GM19328 (cell line): ENCODE results near the gene PYCR2.
"Not testable (repeated sequence)": the region's sequence is repeated elsewhere in the genome, so short reads cannot be mapped to it uniquely, and the experiment has no call there.

Experiments
- ATAC-seq: cut with Tn5 transposase; IDR thresholded peaks from one replicate; pipeline ENCODE4 v1.9.1; 2021; ENCODE audit warnings: mild to moderate bottlenecking, moderate library complexity; ENCODE audit not compliant: unreplicated experiment

PYCR2 gene

DNA sequence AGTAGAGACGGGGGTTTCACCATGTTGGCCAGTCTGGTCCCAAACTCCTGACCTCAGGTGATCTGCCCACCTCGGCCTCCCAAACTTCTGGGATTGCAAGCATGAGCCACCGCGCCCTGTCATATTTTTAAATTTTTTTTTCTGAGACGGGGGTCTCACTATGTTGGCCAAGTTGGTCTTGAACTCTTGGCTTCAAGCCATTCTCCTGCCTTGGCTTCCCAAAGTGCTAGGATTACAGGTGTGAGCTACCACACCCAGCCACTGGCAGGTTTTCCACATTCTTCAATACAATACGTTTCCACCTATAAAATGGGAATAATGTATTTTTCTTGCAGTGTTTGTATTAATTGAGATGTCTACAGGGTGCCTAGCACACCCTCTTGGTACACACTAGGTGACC is 31.7 kb downstream of the PYCR2 start:
- ATAC-seq = no peak

DNA sequence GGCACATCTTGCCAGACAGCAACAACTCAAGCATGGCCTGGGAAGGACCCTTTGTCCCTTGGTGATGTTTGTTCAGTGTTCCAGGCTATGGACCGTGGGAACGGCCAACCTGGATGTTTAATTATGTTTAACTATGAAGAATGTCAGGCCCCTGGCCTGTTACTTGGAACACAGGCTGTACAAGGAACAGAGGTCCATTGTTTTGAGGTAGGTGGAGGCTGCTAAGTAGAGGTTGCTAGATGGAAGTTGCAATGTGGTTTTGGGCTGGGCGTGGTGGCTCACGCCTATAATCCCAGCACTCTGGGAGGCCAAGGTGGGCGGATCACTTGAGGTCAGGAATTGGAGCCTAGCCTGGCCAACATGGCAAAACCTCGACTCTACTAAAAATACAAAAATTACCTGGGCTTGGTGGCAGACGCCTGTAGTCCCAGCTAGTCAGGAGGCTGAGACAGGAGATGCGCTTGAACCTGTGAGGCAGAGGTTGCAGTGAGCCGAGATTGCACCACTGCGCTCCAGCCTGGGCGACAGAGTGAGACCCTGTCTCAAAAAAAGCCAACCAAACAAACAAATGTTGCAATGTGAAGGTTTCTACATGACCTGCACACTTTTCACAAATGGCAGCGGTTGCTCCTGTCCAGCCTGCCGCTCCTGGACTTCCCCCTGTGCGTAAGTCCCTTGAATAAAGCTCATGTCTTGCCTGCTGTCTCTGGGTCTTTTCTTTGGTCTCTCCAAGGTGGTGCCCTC is 32.6 kb downstream of the PYCR2 start:
- ATAC-seq = no peak

DNA sequence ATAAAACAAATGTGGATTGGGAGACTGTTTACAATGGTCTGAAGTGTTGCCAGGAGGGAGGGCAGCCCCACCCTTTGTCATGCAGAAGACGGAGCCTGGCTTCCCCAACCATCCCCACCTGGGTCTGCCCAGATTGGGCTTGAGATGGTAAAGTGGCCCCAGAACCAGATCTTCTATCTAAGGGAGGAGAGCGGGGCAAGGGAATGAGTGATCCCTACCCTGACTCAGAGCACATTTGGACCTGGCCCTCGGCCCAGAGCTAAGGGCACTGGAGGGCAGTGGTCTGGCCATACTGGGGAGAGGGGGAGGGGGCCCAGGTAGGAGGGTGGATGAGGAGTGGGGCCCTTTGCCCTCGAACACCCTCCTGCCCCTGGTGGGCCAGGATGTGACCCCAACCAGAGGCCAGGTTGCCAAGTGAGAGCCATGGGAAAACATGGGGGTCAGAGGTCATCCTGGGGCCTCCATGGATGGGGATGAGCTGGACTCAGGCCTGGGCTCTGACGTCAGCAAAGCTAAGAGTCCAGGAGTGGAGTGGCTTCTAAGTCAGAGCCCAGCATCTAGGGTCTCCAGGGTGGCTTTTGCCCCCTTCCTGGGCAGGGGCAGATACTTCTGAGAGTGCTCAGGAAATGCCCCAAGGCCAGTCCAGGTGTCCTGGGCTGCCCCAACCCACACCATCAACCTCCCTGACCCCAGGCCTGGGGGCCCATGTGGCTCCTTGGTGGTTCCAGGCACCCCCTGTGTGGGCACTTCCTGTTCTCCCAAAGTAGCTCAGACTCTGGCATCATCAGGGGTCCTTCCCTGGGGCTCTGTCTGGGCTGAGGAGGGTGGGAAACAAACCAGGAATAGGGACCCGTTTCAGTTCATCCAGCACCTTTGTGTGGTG is 33.5 kb downstream of the PYCR2 start:
- ATAC-seq = no peak

DNA sequence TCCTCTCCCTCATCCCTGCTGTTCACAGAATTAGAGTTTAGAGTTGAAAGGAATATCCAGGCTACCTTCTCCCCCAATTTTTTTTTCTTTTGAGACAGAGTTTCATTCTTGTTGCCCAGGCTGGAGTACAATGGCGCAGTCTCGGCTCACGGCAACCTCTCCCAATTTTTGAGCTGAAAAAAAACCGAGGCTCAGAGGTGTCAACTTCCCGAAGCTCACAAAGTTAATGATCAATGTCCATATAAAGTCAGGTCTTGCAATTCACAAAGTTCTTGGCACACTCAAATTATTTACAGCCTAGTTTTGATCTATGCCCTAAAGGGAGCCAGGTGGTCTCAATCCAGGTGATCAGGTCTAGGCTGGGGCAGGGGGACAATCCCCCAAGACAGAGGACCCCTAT is 34.3 kb downstream of the PYCR2 start:
- no peak for ATAC-seq

DNA sequence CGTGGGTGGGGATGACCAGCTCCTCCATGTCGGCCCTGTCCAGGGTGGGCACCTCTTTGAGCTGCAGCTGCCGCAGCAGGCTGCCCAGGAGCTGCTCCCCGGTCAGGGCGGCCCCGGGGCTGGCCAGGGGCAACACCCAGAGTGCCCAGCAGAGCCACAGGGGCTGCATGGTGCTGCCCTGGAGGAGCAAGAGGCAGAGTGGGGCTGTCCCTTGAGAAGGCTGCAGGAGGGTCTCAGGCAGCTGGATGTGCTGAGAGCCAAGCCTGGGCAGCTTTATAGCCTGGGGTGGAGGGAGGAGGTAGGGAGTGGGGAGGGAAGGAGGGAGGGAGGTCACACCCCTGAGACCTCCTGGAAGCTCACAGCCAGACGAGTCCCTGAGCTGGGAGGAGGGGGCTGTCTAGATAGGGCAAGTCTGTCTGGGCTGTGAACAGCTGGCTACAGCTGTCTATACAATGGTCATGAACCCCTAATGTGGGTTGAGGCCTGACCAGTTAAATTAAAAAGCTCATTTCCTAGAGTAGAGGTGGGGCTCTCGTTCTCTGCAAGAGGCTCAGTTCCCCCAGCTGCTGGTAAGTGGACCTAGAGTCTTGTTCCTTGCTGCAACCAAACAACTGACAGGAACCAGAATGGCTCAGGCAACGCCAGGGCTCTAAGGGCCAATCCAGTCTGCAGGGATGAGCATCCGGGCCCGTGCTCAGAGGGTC is 35.0 kb downstream of the PYCR2 start, which contains the start of gene LEFTY1:
Gene LEFTY1 (minus strand): TSS at position 249 of the 704 bp plus-strand sequence. CDS start 80 bp downstream, at position 169.
- no peak for ATAC-seq

DNA sequence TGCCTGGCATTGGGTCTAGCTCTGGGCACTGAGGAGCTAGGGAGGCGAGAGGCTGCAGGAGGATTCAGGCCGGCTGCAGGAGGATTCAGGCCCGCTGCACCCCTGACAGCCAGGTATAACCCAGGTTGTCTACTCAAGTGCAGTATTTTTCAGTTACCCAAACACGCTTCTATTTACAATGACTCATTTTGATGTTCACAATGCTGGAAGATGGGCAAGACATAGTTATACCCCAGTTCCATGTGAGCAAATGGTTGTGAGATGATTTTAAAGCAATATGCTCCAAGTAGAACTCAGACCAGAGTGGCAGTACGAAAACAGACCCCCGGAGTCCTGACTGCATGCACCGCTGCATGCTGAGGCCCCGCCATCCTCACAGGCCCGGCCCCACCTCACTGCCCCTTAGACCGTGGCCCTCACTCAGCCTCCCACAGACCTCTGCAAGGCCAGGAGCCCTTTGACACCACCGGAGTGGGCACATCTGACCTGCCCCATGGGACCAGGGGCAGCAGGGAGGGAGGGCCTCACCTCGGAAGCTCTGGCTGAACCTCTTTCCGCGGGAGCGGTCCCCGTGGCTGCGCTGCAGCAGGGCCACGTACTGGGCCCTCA is 35.7 kb downstream of the PYCR2 start:
- no peak for ATAC-seq

DNA sequence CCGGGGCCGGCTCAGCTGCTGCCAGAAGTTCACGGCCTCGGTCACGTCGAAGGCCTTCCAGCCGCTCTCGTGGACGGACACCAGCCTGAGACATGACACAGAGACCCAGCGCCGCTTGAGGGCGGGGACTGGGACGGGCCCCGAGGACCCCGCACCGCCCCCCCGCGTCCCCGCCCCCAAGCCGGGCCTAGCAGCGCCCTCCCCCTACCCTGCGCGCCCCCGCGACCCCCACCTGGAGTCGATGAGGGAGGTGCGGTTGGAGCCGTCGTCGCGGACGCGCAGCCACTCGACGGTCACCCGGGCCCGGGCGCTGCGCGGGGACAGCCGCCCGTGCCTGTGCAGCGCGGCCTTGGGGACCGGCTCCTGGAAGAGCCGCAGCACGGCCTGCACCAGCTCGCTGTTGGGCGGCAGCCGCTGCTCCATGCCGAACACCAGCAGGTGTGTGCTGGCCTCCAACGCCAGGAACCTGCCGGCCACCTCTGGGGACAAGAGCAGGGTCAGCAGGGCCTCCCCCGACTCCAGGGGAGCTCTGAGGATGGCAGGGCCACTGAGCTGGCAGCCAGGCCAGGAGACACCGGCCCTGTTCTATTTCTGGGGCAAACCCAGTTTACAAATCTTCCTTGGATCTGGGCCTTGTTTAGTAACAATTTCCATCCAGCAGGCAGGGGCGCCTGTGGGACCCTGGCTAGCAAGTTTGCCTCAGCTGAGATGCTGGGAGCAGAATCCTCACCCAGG is 36.3 kb downstream of the PYCR2 start:
- not testable (repeated sequence) for ATAC-seq

DNA sequence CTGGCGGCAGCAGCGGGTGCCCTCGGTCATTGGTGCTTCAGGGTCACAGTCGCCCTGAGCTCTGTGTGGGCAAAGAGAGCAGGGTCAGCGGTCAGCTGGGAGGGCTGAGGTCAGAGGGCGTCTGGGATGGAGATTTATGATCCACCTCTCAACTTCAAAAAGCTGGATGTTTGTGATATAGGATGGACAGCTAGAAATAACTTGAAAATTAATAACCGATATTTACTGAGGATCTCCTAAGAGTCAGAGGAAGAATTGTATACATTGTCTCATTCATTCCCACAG is 37.1 kb downstream of the PYCR2 start:
- ATAC-seq = no peak

DNA sequence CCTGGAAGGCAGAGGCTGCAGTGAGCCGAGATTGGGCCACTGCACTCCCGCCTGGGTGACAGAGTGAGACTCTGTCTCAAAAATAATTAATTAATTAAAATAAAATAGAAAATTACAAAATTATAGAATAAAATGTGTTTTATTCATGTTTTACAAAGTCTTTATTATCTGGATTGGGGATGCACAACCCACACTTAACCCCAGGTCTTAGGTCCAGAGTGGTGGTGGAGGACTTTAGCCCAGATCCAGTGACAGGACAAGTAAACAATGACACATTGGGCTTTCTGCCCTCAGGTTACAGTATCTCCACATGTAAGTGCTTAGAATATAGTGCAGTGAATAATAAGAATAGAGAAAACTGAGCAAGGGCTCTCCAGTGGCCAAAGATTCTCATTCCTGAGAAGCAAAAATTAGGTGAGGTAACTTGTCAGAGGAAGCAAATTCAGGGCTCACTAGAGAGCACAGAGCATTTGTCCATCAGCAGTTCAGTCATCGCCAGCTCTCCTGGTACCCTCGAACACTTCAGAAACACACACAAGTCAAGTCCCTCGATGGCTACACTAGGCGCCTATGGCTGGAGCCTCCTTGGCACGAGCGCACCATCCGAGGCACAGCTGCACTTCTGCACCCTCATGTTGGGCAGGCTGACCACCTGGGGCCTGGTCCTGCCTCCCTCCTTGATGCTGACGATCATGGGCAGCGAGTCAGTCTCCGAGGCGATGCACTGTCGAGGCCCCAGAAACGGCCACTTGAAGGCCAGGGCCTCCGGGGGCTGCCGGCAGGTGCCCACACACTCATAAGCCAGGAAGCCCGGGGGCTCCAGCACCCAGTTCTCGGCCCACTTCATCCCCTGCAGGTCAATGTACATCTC is 37.7 kb downstream of the PYCR2 start:
- no peak for ATAC-seq

DNA sequence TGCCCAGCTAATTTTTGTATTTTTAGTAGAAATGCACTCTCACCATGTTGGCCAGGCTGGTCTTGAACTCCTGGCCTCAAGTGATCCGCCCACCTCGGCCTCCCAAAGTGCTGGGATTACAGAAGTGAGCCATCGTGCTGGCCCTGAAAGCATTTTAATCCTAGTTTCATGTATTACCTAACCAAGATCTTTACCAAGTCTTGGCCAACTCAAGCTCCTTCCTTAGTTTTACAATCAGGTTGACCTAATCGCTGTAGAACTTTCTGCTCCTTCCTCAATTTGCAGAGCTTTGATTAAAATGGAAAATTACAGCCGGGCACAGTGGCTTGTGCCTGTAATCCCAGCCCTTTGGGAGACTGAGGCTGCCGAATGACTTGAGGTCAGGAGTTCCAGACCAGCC is 38.7 kb downstream of the PYCR2 start:
- ATAC-seq = no peak

DNA sequence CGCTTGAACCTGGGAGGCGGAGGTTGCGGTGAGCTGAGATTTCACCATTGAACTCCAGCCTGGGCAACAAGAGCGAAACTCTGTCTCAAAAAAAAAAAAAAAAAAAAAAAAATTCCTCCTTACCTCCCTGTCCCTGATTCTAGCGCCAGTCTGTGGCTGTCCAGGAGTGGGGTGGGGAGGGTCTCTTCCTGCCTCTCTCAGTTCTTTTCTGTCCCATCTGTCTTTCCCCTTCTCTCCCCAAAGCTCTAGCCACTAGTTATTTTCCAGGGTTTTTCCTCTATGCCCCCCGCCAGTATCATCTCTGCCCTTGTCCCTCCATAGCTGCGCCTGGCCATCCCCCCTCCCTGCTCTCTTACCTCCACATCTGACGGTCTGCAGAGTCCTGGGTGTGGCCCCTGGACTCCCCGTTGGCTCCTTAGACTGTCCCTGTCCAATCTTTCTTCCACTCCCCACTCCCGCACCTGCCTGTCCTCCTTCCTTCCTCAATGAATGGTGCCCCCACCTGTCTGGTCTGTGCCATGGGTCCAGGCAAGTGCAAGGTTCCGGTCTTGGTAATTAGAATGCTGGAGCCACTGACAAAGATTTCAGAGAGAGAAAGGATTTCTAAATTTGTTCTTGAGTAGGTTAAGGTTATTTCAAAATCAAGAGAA is 40.3 kb downstream of the PYCR2 start:
- ATAC-seq = no peak

DNA sequence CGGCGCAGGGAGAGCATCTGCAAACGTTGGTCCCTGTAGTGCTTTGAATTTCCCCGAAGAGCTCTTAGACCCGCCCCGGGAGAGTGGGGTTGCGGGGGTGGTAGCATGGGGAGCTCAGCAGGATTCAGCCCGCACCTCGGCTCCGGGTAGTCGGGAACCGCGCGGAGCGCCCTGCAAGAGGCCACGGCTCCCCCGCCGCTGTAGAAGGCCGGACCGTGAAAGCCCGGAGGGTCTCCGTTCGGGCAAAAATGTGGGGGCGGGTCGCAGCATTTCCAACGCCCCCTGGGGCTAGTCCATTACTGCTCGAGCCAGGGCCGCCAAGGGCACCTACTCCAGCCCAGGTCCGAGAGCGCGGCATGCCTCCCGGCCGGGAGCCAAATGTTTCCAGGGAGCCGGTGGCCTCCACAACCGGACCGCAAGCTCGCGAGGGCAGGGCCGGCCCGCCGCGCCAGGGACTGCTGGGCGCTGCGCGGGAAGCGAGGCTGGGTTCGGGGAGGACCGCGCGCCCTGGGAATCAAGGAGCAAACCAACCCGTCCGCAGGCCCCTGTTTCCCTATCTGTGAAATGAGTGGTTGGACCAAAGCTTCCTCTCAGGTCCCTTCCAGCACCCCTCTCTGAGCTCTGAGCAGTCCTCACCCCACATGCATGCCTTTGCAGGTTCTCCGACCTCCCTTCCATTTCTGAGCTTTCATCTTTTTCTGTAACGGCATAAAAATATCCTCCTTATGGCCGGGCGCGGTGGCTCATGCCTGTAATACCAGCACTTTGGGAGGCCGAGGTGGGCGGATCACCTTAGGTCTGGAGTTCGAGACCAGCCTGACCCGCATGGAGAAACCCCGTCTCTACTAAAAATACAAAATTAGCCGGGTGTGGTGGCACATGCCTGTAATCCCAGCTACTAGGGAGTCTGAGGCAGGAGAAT is 41.1 kb downstream of the PYCR2 start:
- peak; percentile 16 for ATAC-seq

DNA sequence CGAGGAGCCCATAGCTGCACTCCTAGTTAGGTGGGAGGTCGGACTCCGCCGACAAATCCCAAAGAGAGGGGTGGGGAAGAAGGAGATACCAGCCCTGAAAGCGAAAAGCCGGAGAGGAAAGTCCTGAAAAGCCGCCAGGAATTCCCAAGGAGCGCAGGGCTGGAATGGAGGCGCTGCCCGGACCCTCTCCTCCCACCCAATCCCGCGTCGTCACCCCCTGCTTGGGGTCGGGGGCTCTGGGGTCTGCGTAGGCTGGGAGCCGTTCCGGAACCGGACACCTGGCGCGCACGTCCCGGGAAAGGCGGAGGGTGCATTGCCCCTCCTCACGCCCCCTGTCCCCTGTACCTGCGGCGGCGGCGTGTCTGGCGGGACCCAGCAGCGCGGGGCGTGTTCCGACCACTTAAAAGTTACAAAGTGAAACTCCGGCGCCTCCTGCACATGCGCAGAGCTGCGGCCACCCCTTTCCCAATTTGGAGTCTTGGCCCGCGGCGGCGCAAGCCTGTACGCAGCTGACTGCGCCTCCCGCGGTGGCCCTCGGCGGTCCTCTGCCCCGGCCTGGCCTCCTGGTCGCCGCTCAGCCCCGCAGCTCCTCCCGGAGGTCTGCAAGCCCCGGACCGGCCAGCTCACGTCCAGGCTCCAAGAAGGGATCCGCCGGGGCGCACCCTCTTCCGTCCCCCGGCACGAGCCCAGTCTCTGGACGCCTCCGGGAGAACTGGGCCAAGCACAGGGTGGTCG is 41.9 kb downstream of the PYCR2 start, which contains the start of gene TMEM63A:
Gene TMEM63A (minus strand): TSS at position 422 of the 735 bp plus-strand sequence. CDS start 4,800 bp downstream, outside the sequence.
- ATAC-seq = peak; percentile 71

DNA sequence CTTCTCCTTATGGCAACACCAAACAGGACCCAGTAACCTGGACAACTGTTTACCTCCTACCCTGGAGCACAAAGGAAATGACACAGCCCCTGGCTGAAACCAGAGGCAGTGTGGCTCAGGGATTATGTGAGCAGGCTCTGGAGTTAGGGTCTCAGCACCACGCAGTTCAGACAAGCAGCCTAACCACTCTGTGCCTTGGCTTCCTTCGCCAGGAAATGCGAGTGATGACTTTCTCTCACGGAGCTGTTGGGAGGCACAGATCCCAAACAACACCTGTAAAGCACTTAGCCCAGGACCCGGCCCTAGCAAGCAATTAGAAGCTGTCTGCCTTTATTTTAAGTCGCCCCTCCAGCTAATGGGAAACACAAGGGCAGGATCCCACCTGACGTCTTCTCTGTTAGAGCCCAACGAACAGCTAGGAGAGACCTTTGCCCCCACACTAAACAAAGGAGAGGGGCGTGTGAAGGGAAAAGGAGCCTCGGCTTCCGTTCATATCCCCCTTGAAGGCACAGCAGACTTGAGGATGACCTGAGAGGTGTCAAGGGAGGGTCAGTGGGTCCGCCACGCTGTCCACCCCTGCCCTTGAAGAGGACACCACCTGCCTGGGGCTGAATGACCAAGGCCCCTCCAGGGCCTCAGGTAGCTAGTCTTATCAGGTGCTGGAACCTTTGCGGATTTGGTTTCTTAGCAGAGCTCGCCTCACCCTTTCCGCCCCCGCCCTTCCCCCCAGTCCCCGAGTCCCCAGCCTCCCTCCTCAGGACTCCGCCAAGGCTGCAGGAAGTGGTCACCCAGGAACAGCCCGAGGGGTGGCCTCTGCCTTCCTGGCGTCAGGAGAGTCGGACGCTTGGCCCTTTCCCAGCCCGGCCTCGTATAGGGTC is 42.7 kb downstream of the PYCR2 start:
- no peak for ATAC-seq

DNA sequence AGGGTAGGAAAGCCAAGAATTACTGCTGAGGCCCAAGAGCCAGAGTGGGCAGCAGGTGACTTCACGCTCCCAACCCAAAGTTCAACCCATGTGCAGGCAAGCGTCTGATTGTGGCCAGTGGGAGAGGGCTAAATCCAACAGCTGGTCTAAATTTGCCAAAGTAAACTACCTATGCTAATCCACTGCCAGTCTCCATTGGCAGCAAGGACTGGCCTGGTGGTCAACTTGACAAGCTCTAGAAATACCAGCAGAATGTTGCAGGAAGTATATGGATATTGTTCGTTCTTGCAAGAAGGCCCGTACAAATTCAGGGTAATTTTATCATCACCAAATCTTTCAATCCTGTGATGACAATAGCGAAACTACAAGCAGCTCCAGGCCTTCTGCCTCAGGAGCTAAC is 43.4 kb downstream of the PYCR2 start:
- ATAC-seq = no peak

DNA sequence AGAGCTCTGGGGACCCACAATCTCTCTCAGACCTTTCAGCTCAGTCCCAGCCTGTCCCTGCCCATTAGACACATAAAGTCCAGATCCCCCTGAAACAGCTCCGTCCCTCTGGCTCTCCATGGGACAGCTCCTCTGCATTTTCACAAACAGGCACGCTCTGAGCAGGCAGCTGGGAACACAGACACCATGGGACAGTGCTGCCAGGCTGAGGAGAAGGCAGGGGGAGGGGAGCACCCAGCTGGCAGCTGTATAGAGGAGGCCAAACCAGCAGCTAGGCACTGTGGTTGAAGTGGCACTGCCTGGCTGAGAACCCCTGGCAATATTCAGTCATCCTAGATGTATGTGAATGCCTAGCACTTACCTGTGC is 43.8 kb downstream of the PYCR2 start:
- no peak for ATAC-seq
